NB4 (cell line): ENCODE measurements around the gene SLC6A6.

Source experiments
- MYC ChIP-seq: IDR thresholded peaks from 2 replicates; pipeline ENCODE4 v1.6.1; 2011; ENCODE audit warnings: low read depth, low read length
- POLR2A ChIP-seq: IDR thresholded peaks from 2 replicates; pipeline ENCODE4 v1.6.1; 2011; ENCODE audit warnings: mild to moderate bottlenecking; ENCODE audit not compliant: insufficient read length; ENCODE audit errors: extremely low read depth
- TF ChIP-seq, protein P1 (sequence below): IDR thresholded peaks from one replicate; pipeline ENCODE4 v1.5.1; 2012; ENCODE audit warnings: low read depth, low read length

GRCh38 chr3:14438929-14439328 lies 36.5 kb downstream of the SLC6A6 start:
- TF ChIP-seq, protein P1, sequence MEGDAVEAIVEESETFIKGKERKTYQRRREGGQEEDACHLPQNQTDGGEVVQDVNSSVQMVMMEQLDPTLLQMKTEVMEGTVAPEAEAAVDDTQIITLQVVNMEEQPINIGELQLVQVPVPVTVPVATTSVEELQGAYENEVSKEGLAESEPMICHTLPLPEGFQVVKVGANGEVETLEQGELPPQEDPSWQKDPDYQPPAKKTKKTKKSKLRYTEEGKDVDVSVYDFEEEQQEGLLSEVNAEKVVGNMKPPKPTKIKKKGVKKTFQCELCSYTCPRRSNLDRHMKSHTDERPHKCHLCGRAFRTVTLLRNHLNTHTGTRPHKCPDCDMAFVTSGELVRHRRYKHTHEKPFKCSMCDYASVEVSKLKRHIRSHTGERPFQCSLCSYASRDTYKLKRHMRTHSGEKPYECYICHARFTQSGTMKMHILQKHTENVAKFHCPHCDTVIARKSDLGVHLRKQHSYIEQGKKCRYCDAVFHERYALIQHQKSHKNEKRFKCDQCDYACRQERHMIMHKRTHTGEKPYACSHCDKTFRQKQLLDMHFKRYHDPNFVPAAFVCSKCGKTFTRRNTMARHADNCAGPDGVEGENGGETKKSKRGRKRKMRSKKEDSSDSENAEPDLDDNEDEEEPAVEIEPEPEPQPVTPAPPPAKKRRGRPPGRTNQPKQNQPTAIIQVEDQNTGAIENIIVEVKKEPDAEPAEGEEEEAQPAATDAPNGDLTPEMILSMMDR = no peak
- no peak for TF ChIP-seq POLR2A
- TF ChIP-seq MYC = no peak
